Parathyroid adenoma (tissue), 2 donors: Measurements from ENCODE around the gene PARD3B.

ENCODE experiments used
- H2AFZ ChIP-seq: fragments of 300-600 bp; sonication (generic); one replicate; pipeline ENCODE4 v1.7.0; 2017; ENCODE audit warnings: antibody characterized with exemption, mild to moderate bottlenecking
- H3K27ac ChIP-seq: fragments of 300-600 bp; sonication (generic); one replicate; pipeline ENCODE4 v1.7.0; 2017
- H3K27me3 ChIP-seq: fragments of 300-600 bp; sonication (generic); one replicate; pipeline ENCODE4 v1.7.0; 2017; ENCODE audit warnings: low read length; ENCODE audit not compliant: control insufficient read depth, insufficient read depth
- H3K36me3 ChIP-seq: fragments of 300-600 bp; sonication (generic); one replicate; pipeline ENCODE4 v1.7.0; 2017; ENCODE audit warnings: low read length; ENCODE audit not compliant: control insufficient read depth, insufficient read depth
- H3K4me1 ChIP-seq: fragments of 300-600 bp; sonication (generic); one replicate; pipeline ENCODE4 v1.7.0; 2017; ENCODE audit warnings: control low read depth
- H3K4me2 ChIP-seq: fragments of 300-600 bp; sonication (generic); one replicate; pipeline ENCODE4 v1.7.0; 2017; ENCODE audit warnings: low read length
- H3K4me3 ChIP-seq: fragments of 300-600 bp; sonication (generic); one replicate; pipeline ENCODE4 v1.7.0; 2017; ENCODE audit warnings: low read depth, low read length
- H3K79me2 ChIP-seq: fragments of 300-600 bp; sonication (generic); one replicate; pipeline ENCODE4 v1.7.0; 2017; ENCODE audit warnings: control low read depth
- H3K9ac ChIP-seq: fragments of 300-600 bp; sonication (generic); one replicate; pipeline ENCODE4 v1.7.0; 2017; ENCODE audit warnings: mild to moderate bottlenecking
- H3K9me3 ChIP-seq: fragments of 300-600 bp; sonication (generic); one replicate; pipeline ENCODE4 v1.7.0; 2017; ENCODE audit warnings: low read length; ENCODE audit not compliant: control insufficient read depth
- CTCF ChIP-seq: fragments of 300-600 bp; sonication (generic); IDR thresholded peaks from one replicate; pipeline ENCODE4 v1.7.0; 2017; ENCODE audit warnings: antibody characterized with exemption, mild to moderate bottlenecking
- donor health status: primary hyperparathyroidism.

Gene PARD3B

GRCh38 chr2:205448189-205448588 lies 902.9 kb downstream of the PARD3B start:
- no peak overlapping the region for H3K27ac ChIP-seq
- no peaks in the 10 kb centered on the region for H3K79me2 ChIP-seq

GRCh38 chr2:205451901-205452512 lies 906.7 kb downstream of the PARD3B start:
- TF ChIP-seq CTCF, result no peak
- Histone ChIP-seq H3K4me1 (no peaks in the 10 kb centered on the region), H3K9me3 (no peaks in the 10 kb centered on the region), H3K36me3 (no peaks in the 10 kb centered on the region), H2AFZ (no peak overlapping the region), H3K4me2 (no peak overlapping the region), H3K27ac (no peak overlapping the region), H3K27me3 (no peaks in the 10 kb centered on the region), H3K9ac (no peak overlapping the region), H3K4me3 (no peak overlapping the region), H3K79me2 (no peaks in the 10 kb centered on the region)

More at GRCh38 chr2:205448189-205448588, 902.9 kb downstream of the PARD3B start:
- Histone ChIP-seq H3K4me3 (no peak overlapping the region), H3K9me3 (no peaks in the 10 kb centered on the region), H3K4me1 (no peaks in the 10 kb centered on the region), H3K9ac (no peak overlapping the region), H3K27me3 (no peaks in the 10 kb centered on the region), H2AFZ (no peak overlapping the region), H3K36me3 (no peaks in the 10 kb centered on the region), H3K4me2 (no peak overlapping the region)
- no peak for TF ChIP-seq CTCF

GRCh38 chr2:205453202-205453601 lies 907.9 kb downstream of the PARD3B start:
- Histone ChIP-seq H3K4me3 (no peak overlapping the region), H3K9ac (no peak overlapping the region)
- no peak for TF ChIP-seq CTCF

GRCh38 chr2:205456682-205457081 lies 911.4 kb downstream of the PARD3B start:
- Histone ChIP-seq H3K4me1 (no peaks in the 10 kb centered on the region), H2AFZ (no peak overlapping the region), H3K9ac (no peak overlapping the region), H3K27ac (no peak overlapping the region), H3K9me3 (no peaks in the 10 kb centered on the region), H3K4me3 (no peak overlapping the region), H3K79me2 (no peaks in the 10 kb centered on the region), H3K27me3 (no peaks in the 10 kb centered on the region), H3K36me3 (no peaks in the 10 kb centered on the region), H3K4me2 (no peak overlapping the region)
- no peak for TF ChIP-seq CTCF

More at GRCh38 chr2:205453202-205453601, 907.9 kb downstream of the PARD3B start:
- no peaks in the 10 kb centered on the region for H3K36me3 ChIP-seq
- no peaks in the 10 kb centered on the region for H3K4me1 ChIP-seq
- no peaks in the 10 kb centered on the region for H3K79me2 ChIP-seq
- no peak overlapping the region for H2AFZ ChIP-seq
- H3K27ac ChIP-seq, result no peak overlapping the region
- no peaks in the 10 kb centered on the region for H3K9me3 ChIP-seq
- H3K4me2 ChIP-seq, result no peak overlapping the region
- no peaks in the 10 kb centered on the region for H3K27me3 ChIP-seq

- Histone ChIP-seq H3K36me3 (no peaks in the 10 kb centered on the region), H3K4me3 (no peak overlapping the region), H3K27me3 (no peaks in the 10 kb centered on the region), H3K27ac (no peak overlapping the region), H3K4me1 (no peaks in the 10 kb centered on the region), H3K4me2 (no peak overlapping the region), H3K9me3 (no peaks in the 10 kb centered on the region), H3K9ac (no peak overlapping the region), H2AFZ (no peak overlapping the region), H3K79me2 (no peaks in the 10 kb centered on the region)
- TF ChIP-seq CTCF, result no peak
Measured at GRCh38 chr2:205460217-205460616, 914.9 kb downstream of the PARD3B start.
